Measurements from ENCODE around the gene NOP14. TPM values are rescaled to one million over a fixed set of nuclear protein-coding genes. Genes with fewer than 3 reads are reported as not detected.
"Not testable (repeated sequence)": the region's sequence is repeated elsewhere in the genome, so short reads cannot be mapped to it uniquely, and the experiment has no call there.

Gene NOP14
- total RNA-seq, 4 donors from 2014 or later: 16.7 to 21.1 (median 18.8) TPM

DNA sequence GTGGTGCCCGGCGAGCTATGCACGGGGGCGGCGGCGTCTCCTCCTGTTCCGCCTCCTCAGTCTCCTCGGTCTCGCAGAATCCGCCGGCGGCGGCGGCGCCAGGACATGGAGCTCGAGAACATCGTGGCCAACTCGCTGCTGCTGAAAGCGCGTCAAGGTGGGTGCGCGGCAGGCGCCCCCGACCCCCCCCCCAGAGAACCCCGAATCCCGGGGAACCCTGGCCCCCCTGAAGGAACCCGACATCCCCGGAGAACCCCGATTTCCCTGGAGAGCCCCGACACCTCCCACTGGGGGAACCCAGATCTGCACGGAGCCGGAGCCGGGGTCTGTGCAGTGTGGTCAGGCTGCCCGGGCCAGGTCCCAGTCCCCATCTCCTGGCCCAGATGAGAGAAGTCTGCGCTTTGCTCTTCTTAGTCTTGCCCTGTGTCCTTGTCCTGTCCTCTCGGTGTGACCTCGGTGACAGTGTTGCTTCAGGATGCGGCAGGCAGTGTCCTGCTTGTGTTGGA is 813 bp upstream of the NOP14 start:
- DNase-seq (ENCODE audit: extremely low spot score): no peak
- Histone ChIP-seq H3K27me3 (no peaks in the 10 kb centered on the region), H3K4me3 (peak overlapping the region; percentile 81 to 99 (median 98)), H3K27ac (replicated peaks in 1 of 4) (peak overlapping the region; percentile 84 to 90 (median 90)), H3K36me3 (peaks cover 0 to under 1% (median 0%) of the 10 kb centered on the region in 4 donors), H3K4me1 (peaks cover 25 to 43% (median 38%) of the 10 kb centered on the region in 4 donors), H3K9me3 (no peaks in the 10 kb centered on the region)
- no peak for TF ChIP-seq POLR2A (IDR thresholded peaks at IDR 0.05; ENCODE audit: low read depth)
- TF ChIP-seq EP300 (IDR thresholded peaks at IDR 0.05): peak; percentile 9
- WGBS: 1% methylated on average over 19 of the region's 38 CpGs
- intact Hi-C loops (cut with DNase I): loop anchor here (10.0 kb wide), 2 partner anchors 199 to 549 kb away; partner anchors contain the start of genes CFAP99 and ZFYVE28

DNA sequence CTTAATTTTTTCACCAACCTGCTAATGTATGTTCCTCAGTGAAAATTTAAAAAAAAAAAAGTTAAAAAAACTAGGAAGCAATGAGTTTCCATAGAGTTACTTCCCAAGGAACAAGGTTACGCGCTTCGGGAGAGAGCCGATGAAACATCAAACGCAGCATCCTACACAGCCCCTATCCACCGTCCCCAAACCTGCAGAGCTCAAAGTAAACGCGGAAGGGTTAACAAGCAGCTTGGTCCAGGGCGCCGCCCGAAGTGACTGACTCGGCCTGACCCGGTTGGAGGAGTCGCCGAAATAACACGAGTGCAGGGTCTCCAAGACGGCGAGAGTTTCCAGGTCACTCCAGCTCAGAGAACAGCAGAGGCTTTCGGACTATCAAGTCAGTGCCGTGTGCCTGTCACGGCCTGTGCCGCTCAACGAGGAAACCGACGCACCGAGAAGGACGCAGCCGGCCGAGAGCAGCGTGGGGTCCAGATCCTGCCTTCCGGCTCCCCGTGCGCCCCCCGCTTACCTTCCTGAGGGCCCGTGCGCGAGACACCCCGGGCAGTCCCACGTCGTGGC is 512 bp downstream of the NOP14 start:
- H3K27me3 ChIP-seq: no peaks in the 10 kb centered on the region
- intact Hi-C loops (cut with DNase I): loop anchor here (10.0 kb wide), 2 partner anchors 198 to 548 kb away; partner anchors contain the start of genes CFAP99 and ZFYVE28
- no peak for TF ChIP-seq POLR2A (IDR thresholded peaks at IDR 0.05; ENCODE audit: low read depth)
- TF ChIP-seq, protein P1, sequence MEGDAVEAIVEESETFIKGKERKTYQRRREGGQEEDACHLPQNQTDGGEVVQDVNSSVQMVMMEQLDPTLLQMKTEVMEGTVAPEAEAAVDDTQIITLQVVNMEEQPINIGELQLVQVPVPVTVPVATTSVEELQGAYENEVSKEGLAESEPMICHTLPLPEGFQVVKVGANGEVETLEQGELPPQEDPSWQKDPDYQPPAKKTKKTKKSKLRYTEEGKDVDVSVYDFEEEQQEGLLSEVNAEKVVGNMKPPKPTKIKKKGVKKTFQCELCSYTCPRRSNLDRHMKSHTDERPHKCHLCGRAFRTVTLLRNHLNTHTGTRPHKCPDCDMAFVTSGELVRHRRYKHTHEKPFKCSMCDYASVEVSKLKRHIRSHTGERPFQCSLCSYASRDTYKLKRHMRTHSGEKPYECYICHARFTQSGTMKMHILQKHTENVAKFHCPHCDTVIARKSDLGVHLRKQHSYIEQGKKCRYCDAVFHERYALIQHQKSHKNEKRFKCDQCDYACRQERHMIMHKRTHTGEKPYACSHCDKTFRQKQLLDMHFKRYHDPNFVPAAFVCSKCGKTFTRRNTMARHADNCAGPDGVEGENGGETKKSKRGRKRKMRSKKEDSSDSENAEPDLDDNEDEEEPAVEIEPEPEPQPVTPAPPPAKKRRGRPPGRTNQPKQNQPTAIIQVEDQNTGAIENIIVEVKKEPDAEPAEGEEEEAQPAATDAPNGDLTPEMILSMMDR (IDR thresholded peaks at IDR 0.05): no peak
- no peak for TF ChIP-seq EP300 (IDR thresholded peaks at IDR 0.05)
- TF ChIP-seq POLR2AphosphoS5 (IDR thresholded peaks at IDR 0.05): no peak
- H3K4me3 ChIP-seq: peak overlapping the region; percentile 81 to 99 (median 98)
- peaks cover 0 to 14% (median 0%) of the 10 kb centered on the region in 4 donors for H3K36me3 ChIP-seq
- H3K9me3 ChIP-seq: no peaks in the 10 kb centered on the region
- WGBS: 0% methylated on average over 36 of the region's 40 CpGs
- H3K4me1 ChIP-seq: peaks cover 25 to 53% (median 46%) of the 10 kb centered on the region in 4 donors
- no peak for DNase-seq (ENCODE audit: extremely low spot score)
- peak overlapping the region; percentile 84 to 90 (median 90) for H3K27ac ChIP-seq (replicated peaks in 1 of 4)

DNA sequence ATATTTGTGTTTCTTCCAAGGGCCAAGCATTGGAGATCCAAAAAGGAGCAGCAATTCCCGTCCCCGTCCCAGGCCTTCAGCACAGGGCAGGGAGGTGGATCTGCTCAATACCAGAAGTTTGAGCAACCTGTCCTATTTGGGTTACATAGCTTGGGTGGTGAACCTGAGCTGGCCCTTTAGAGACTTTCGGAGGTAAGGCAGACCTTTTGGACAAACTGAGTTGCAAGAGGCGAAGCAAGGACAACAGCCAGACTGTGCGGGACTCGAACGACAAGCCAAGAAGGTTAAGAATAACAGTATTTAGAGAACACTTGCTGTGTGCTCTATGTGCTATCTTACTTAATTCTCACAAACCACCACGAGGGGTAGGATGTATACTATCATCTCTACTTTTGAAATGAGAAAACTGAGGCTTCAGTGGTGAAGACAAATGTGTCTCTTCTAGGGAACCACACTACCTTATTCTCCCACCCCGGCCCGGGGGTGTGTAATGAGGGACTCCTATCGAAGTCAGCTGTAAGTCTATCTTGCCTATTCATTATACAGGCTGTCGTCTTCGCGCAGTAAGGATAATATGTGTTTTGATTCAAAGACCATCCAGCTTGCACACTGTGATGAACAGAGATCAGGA is 1.3 kb downstream of the NOP14 start:
- intact Hi-C loops (cut with DNase I): loop anchor here (10.0 kb wide), 2 partner anchors 197 to 547 kb away; partner anchors contain the start of genes CFAP99 and ZFYVE28
- 46% methylated on average over 14 of the region's 14 CpGs for WGBS
- Histone ChIP-seq H3K4me1 (peaks cover 25 to 53% (median 46%) of the 10 kb centered on the region in 4 donors), H3K36me3 (peaks cover 6 to 22% (median 7%) of the 10 kb centered on the region in 4 donors), H3K4me3 (peak overlapping the region; percentile 81 to 99 (median 98)), H3K9me3 (no peaks in the 10 kb centered on the region), H3K27ac (replicated peaks in 1 of 4) (peak overlapping the region in 3 of 4 donors; percentile 84 to 90 (median 89)), H3K27me3 (no peaks in the 10 kb centered on the region)
- no peak for TF ChIP-seq POLR2A (IDR thresholded peaks at IDR 0.05; ENCODE audit: low read depth)
- TF ChIP-seq EP300 (IDR thresholded peaks at IDR 0.05): no peak
- no peak for TF ChIP-seq POLR2AphosphoS5 (IDR thresholded peaks at IDR 0.05)
- TF ChIP-seq, protein P1 (IDR thresholded peaks at IDR 0.05): no peak
- DNase-seq (ENCODE audit: extremely low spot score): no peak

DNA sequence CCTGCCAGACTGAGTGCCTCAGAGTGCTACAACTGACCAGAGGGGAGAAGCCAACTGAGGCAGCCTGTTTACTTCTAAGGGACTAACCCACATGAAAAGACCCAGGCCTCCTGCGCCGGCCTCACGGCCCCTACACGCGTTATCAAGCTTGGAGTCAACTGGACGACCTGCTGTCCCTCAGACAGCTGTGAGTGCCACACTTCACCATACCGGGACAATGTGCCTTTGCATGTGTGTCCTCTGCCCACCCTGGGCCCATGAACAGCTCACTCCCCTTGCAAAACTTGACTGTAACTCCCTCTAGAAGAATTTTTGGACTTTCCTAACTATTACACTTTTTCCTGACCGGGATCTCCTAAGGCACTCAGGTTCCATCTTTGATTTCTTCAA is 1.8 kb downstream of the NOP14 start:
- Histone ChIP-seq H3K9me3 (no peaks in the 10 kb centered on the region), H3K36me3 (peaks cover 10 to 27% (median 12%) of the 10 kb centered on the region in 4 donors), H3K27me3 (no peaks in the 10 kb centered on the region), H3K4me1 (peaks cover 25 to 53% (median 46%) of the 10 kb centered on the region in 4 donors), H3K27ac (replicated peaks in 1 of 4) (no peak overlapping the region), H3K4me3 (peak overlapping the region in 3 of 4 donors; percentile 81 to 99 (median 98))
- TF ChIP-seq POLR2A (IDR thresholded peaks at IDR 0.05; ENCODE audit: low read depth) (no peak), EP300 (IDR thresholded peaks at IDR 0.05) (no peak), POLR2AphosphoS5 (IDR thresholded peaks at IDR 0.05) (no peak)
- TF ChIP-seq, protein P1 (IDR thresholded peaks at IDR 0.05): no peak
- 74% methylated on average over 8 of the region's 8 CpGs for whole genome bisulfite sequencing
- DNase-seq (ENCODE audit: extremely low spot score): no peak
- intact Hi-C loops (cut with DNase I): loop anchor here (10.0 kb wide), 2 partner anchors 197 to 547 kb away; partner anchors contain the start of genes CFAP99 and ZFYVE28

DNA sequence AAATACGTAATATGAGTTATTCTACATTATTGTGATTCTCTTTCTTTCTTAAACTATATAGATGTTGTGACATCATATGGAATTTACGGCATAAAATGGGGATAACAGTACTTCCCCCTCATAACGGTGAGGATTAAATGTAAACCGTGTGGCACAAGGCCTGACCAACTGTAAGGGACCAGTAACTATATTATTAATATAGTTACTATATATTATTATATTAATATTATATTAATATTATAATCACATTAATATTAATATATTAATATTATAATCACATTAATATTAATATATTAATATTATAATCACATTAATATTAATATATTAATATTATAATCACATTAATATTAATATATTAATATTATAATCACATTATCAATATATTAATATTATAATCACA is 2.8 kb downstream of the NOP14 start:
- not testable (repeated sequence) for DNase-seq (ENCODE audit: extremely low spot score)
- WGBS: 91% methylated on average over 4 of the region's 4 CpGs

More for the DNA sequence above, 2.8 kb downstream of the NOP14 start:
- H3K27ac ChIP-seq (replicated peaks in 1 of 4); H3K27me3 ChIP-seq; H3K4me3 ChIP-seq; H3K9me3 ChIP-seq: not testable (repeated sequence)
- H3K4me1 ChIP-seq: peaks cover 25 to 53% (median 45%) of the 10 kb centered on the region in 4 donors
- intact Hi-C loops (cut with DNase I): loop anchor here (10.0 kb wide), 2 partner anchors 196 to 546 kb away; partner anchors contain the start of genes CFAP99 and ZFYVE28
- H3K36me3 ChIP-seq: peaks cover 10 to 37% (median 22%) of the 10 kb centered on the region in 4 donors
